ENCODE data around the gene DPCD.

DNA sequence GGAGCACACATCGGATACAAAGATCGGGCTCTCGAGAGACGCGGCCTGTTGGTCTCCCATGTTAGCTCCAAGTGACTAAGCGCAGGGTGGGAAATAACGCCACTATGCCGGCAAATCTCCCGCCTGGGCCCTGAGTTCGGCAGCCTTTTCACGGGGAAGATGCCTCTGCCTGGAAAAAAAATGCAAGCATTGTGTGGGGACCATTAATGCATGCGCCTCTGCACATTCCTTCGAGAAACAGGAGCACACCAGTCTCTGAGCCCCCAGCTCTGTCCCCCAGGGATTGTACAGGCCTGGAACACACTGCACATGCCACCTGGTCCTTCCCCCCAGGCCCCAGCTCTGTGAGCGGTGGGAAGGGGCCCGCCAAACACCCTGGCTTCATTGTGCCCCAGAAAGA lies 62.7 kb downstream of the DPCD start:
- TF ChIP-seq, protein P1, sequence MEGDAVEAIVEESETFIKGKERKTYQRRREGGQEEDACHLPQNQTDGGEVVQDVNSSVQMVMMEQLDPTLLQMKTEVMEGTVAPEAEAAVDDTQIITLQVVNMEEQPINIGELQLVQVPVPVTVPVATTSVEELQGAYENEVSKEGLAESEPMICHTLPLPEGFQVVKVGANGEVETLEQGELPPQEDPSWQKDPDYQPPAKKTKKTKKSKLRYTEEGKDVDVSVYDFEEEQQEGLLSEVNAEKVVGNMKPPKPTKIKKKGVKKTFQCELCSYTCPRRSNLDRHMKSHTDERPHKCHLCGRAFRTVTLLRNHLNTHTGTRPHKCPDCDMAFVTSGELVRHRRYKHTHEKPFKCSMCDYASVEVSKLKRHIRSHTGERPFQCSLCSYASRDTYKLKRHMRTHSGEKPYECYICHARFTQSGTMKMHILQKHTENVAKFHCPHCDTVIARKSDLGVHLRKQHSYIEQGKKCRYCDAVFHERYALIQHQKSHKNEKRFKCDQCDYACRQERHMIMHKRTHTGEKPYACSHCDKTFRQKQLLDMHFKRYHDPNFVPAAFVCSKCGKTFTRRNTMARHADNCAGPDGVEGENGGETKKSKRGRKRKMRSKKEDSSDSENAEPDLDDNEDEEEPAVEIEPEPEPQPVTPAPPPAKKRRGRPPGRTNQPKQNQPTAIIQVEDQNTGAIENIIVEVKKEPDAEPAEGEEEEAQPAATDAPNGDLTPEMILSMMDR (IDR thresholded peaks at IDR 0.05) = no peak
- TF ChIP-seq POLR2A (IDR thresholded peaks at IDR 0.05) = no peak
